Memory B cell (primary cell): ENCODE results near the gene ITGB2.
A peak's percentile ranks its signal among the peaks of the same experiment; 100 is the strongest.
"Not testable (repeated sequence)": the region's sequence is repeated elsewhere in the genome, so short reads cannot be mapped to it uniquely, and the experiment has no call there.

Experiments
- ATAC-seq: fragments of 150-1000 bp; cut with Tn5 transposase; 2 replicates; pipeline ENCODE4 v1.10.0; 2021; ENCODE audit warnings: low read depth, mild to moderate bottlenecking, moderate library complexity
- DNase-seq, 2 donors: peaks; one replicate each; pipeline ENCODE4 v3.0.0; 2022; ENCODE audit warnings: low spot score in 2 of 2
- H3K27ac Mint-ChIP-seq: one replicate; pipeline ENCODE4 v1.8.0; 2022; ENCODE audit warnings: mild to moderate bottlenecking, moderate library complexity, mixed read lengths
- H3K27me3 Mint-ChIP-seq: one replicate; pipeline ENCODE4 v1.8.0; 2022; ENCODE audit warnings: mixed read lengths
- H3K36me3 Mint-ChIP-seq: one replicate; pipeline ENCODE4 v1.8.0; 2022; ENCODE audit warnings: mild to moderate bottlenecking, mixed read lengths
- H3K4me1 Mint-ChIP-seq: one replicate; pipeline ENCODE4 v1.8.0; 2022; ENCODE audit warnings: mixed read lengths
- H3K4me3 Mint-ChIP-seq: one replicate; pipeline ENCODE4 v1.8.0; 2022; ENCODE audit warnings: mild to moderate bottlenecking, moderate library complexity, mixed read lengths
- H3K9me3 Mint-ChIP-seq: one replicate; pipeline ENCODE4 v1.8.0; 2022; ENCODE audit warnings: mixed read lengths

ITGB2 gene

DNA sequence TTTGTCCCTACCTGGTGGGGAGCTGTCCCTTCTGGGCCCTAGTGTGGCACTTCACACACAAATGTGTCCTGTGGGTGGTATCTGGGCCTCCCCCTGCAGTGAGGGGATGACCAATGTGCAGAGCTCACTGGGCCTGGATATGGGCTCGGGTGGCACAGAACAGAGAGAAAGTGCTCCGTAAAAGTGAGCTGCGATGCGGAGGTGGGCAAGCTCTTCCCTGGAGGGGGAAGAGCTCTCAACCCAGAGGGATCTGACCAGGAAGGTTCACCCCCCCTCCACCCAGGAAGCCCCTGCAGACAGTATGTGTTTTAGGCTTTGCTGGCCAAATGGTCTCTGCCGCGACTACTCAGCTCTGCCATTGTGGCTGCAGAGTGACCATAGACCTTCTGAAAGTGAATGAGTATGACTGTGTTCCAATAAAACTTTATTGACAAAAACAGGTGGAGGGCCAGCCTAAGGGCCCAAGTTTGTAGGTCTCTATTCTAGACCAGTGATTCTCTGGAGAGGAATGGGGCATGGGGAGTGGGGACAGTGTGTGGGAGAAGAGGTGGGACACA is 8.6 kb upstream of the ITGB2 start:
- H3K36me3 Mint-ChIP-seq: no peaks in the 10 kb centered on the region
- ATAC-seq (no peak), DNase-seq (no peak)
- peaks cover 63% of the 10 kb centered on the region for H3K4me1 Mint-ChIP-seq
- H3K9me3 Mint-ChIP-seq: peaks cover 3% of the 10 kb centered on the region
- H3K4me3 Mint-ChIP-seq: peak overlapping the region; percentile 69
- no peaks in the 10 kb centered on the region for H3K27me3 Mint-ChIP-seq
- H3K27ac Mint-ChIP-seq: peak overlapping the region; percentile 85

DNA sequence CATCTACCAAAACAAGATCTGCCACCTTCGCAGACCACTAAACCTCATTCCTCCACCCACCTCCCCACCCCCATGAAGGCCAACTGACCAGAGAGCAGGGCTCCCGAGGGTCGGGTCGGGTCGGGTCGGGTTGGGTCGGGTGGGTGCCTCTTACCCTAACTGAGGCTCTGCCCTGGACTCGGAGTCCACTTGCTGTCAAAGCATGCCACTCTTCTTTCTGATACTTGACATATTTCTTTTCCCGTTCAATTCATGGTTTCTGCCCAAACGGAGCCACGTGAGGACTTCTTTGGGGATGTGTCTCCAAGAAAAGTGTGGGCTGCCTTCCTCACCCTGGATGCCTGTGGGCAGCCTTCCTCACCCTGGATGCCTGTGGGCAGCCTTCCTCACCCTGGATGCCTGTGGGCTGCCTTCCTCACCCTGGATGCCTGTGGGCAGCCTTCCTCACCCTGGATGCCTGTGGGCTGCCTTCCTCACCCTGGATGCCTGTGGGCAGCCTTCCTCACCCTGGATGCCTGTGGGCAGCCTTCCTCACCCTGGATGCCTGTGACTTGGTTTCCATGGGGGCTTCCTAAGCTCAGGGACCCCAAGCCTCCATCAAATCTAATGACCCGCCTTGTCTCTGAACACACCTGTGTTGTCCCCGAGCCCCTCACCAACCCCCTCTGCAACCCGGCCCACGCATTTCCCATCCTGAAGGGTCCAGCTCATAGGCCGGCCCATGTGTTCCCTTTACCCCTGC is 8.0 kb upstream of the ITGB2 start:
- DNase-seq, H3K9me3 Mint-ChIP-seq, H3K27me3 Mint-ChIP-seq, H3K36me3 Mint-ChIP-seq, ATAC-seq: not testable (repeated sequence)
- H3K27ac Mint-ChIP-seq: peak overlapping the region; percentile 85
- peak overlapping the region; percentile 86 for H3K4me3 Mint-ChIP-seq
- H3K4me1 Mint-ChIP-seq: peaks cover 70% of the 10 kb centered on the region

DNA sequence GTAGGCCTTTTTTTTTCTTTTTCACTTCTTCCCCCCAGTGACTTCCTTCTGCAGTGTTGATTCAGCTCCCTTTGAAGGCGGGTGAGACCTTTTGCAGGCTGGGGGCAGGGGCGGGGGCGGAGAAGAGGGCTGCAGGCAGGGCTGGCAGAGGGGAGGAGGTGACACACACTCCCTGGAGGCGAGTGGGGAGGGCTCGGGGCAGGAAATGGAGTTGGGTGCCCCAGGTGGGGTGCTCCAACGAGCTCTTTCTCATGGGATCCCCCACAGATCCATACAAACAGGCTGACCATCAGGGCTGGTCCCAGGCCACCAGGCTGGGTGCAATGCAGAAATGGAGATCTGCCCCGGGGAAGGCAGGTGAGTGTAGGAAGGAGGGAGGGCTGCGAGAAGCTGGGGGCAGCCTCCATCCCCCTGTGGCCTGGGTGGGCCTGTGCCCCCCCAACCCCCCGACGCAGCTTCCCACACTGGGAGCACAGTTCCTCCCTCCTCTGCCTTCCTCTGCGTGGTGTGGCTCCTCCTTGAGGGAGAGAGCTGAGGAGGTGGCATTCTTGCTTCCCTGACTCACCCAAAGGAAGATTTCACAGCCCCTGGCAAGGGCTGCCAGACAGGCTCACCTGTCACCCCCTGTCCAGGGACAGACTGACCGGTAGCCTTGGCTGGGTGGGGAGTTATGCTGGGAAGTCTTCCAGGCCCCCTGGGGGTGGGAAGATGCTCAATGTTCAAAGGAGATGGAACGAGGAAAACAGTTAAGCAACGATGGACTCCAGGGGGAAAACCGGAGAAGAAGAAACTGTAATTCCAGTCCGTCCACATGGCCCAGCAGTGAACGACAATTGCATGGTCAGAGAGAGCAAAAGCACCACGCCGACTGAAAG is 7.1 kb upstream of the ITGB2 start:
- DNase-seq: no peak
- Mint-ChIP-seq H3K36me3 (no peaks in the 10 kb centered on the region), H3K27me3 (no peaks in the 10 kb centered on the region), H3K4me3 (peak overlapping the region; percentile 86), H3K27ac (peak overlapping the region; percentile 86), H3K9me3 (peaks cover 3% of the 10 kb centered on the region), H3K4me1 (peaks cover 72% of the 10 kb centered on the region)
- peak; percentile 34 for ATAC-seq

DNA sequence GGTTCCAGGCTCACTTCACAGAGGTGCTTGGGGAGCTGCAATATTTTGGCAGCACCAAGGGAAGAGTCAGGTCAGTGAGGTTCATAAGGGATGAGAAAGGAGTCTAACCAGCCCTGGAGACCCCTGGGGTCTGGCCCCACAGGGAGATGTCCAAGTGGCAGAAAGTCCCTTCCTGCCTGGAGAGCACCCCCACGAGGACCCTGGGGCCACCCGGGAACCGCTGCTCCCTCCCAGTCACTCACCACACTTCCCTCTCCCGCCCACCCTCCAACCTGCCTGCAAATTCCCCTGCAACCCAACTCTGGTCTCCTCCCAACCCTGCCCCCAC is 6.5 kb upstream of the ITGB2 start:
- H3K9me3 Mint-ChIP-seq: peaks cover 3% of the 10 kb centered on the region
- H3K4me1 Mint-ChIP-seq: peaks cover 73% of the 10 kb centered on the region
- H3K27me3 Mint-ChIP-seq: no peaks in the 10 kb centered on the region
- H3K4me3 Mint-ChIP-seq: peak overlapping the region; percentile 86
- H3K27ac Mint-ChIP-seq: peak overlapping the region; percentile 86
- DNase-seq (no peak), ATAC-seq (no peak)
- no peaks in the 10 kb centered on the region for H3K36me3 Mint-ChIP-seq

DNA sequence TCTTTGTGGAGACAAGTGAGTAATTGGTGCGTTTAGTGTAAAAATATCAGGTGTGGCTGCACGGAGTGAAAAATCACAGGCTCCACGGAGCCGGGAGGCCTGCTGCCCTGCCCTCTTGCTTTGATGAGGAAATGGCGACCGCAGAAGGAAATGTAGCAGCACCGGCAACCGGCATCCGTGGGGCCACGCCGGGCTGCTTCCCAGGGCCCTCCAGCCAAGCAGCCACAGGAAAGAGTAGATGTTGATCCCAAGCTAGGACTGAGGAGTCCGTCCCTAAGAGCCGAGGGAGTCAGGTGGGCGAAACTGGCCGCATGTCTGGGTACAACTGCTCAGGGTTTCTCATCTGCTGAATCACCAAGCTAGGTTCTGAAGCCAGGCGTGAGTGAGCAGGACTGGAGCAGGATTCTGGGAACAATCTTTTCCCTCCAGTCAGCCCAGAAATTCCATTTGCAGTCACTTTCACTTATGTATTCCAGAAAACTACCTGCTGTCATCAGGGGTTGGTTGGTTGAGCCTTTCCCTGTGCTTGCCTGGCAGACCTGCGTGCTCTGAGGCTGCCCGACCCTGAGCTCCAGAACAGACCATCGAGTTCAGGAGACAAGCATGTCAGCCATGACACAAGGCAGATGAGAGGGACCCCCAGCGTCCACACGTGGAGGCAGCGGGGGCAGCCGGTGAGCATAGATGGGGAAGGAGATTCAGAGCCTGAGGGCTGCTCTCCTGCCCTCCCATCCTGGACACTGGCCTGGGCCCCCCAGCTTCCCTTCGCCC is 5.8 kb upstream of the ITGB2 start:
- H3K4me3 Mint-ChIP-seq: peak overlapping the region; percentile 86
- H3K4me1 Mint-ChIP-seq: peaks cover 73% of the 10 kb centered on the region
- no peaks in the 10 kb centered on the region for H3K36me3 Mint-ChIP-seq
- no peak for DNase-seq
- H3K27me3 Mint-ChIP-seq: no peaks in the 10 kb centered on the region
- peak overlapping the region; percentile 86 for H3K27ac Mint-ChIP-seq
- peaks cover 3% of the 10 kb centered on the region for H3K9me3 Mint-ChIP-seq
- no peak for ATAC-seq

DNA sequence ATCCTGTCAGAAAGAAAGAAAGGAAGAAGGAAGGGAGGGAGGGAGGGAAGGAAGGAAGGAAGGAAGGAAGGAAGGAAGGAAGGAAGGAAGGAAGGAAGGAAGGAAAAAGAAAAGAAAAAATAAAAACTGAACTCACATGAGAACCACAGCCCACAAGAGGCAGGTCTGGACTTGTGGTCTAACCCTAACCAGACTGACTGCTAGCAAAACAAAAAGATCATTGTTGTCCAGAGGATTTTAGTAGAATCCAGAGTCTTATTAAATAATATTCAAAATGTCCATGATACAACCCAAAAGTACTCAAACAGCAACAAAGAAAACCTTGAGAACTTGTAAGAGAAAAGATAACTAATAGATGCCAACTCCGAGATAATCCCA is 4.7 kb upstream of the ITGB2 start:
- H3K27ac Mint-ChIP-seq: peak overlapping the region; percentile 94
- H3K4me3 Mint-ChIP-seq: peak overlapping the region; percentile 80
- ATAC-seq (no peak), DNase-seq (no peak)
- H3K9me3 Mint-ChIP-seq: peaks cover 3% of the 10 kb centered on the region
- no peaks in the 10 kb centered on the region for H3K36me3 Mint-ChIP-seq
- peaks cover 71% of the 10 kb centered on the region for H3K4me1 Mint-ChIP-seq
- no peaks in the 10 kb centered on the region for H3K27me3 Mint-ChIP-seq

DNA sequence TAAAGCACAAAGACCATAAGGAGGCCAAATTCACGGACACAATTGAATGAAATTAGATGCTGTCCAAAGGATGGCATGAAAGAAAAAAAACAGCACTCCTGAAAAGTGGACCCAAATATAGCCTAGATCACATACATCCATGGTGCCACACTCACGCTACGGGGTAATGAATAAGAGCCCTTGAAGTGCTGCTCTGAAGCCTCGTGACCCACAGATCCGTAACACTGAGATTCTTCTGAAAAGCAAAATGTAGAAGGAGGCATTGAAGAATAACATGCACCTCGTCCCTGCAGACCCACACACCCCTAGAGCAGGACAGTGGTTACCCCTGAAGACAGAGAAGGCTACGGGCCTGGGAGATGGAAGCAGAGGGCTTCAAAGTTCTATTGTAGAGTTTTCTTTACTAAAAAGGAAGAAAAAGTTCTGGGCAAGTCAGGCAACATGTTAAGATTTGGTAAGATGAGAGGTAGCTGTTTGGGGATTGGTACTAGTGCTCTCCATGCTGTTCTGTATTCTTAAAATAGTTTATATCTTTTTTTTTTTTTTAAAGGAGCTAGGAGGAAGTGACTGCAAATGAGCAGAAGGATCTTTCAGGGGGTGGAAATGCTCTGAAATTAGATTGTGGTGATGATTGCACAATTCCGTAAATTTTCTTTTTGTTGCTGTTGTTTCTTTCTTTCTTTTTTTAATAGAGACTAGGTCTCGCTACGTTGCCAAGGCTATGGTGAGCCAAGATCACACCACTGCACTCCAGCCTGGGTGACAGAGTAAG is 4.1 kb upstream of the ITGB2 start:
- Mint-ChIP-seq H3K4me1 (peaks cover 69% of the 10 kb centered on the region), H3K36me3 (no peaks in the 10 kb centered on the region), H3K27ac (peak overlapping the region; percentile 94), H3K4me3 (peak overlapping the region; percentile 80), H3K27me3 (no peaks in the 10 kb centered on the region), H3K9me3 (peaks cover 3% of the 10 kb centered on the region)
- ATAC-seq (peak; percentile 28), DNase-seq (no peak)

DNA sequence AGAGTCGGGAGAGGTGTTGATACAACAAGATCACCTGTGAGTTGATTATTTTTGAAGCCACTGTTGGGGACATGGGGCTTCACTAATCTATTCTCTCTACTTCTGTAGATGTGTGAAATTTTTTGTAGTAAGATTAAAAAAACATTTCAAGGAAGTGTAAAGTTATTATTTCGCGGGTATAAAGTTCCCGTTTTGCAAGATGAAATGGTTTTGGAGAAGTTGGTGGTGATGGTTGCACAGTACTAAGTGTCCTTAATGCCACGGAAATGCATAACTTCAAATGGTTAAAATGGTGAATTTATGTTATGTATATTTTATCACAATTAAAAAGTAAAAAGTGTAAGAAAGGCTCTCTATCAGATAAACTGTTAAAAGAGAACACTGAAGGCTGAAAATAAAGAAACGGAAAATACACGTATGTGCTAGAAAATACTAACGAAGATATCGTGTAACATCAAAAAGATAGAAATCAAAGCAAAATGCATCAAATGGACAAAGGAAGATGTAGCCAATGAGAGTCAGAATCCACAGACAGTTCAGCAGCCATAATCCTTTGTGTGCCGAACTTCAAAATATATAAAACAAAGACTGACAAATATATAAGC is 2.9 kb upstream of the ITGB2 start:
- ATAC-seq: no peak
- Mint-ChIP-seq H3K4me1 (peaks cover 64% of the 10 kb centered on the region), H3K27me3 (no peaks in the 10 kb centered on the region), H3K4me3 (no peak overlapping the region), H3K27ac (no peak overlapping the region), H3K9me3 (no peaks in the 10 kb centered on the region), H3K36me3 (no peaks in the 10 kb centered on the region)
- no peak for DNase-seq

DNA sequence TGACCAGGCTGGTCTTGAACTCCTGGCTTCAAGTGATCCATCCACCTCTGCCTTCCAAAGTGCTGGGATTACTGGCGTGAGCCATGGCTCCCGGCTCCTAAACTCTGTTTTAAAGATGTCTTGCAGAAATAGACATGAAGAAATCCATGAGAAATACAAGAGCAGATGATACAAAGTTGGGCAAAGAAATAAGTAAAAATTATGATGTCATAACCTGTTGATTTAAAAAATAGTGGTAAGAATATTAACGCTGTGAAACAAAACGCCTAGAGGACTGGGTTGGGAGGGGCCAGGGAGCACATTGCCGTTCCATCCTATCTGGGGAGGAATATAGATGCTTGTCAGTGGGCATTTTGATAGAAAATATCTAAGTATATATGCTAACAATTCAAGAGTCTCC is 1.2 kb upstream of the ITGB2 start:
- peaks cover 59% of the 10 kb centered on the region for H3K4me1 Mint-ChIP-seq
- no peaks in the 10 kb centered on the region for H3K36me3 Mint-ChIP-seq
- H3K9me3 Mint-ChIP-seq: no peaks in the 10 kb centered on the region
- H3K4me3 Mint-ChIP-seq: peak overlapping the region; percentile 22
- peak overlapping the region; percentile 93 for H3K27ac Mint-ChIP-seq
- DNase-seq (no peak), ATAC-seq (no peak)
- H3K27me3 Mint-ChIP-seq: no peaks in the 10 kb centered on the region

DNA sequence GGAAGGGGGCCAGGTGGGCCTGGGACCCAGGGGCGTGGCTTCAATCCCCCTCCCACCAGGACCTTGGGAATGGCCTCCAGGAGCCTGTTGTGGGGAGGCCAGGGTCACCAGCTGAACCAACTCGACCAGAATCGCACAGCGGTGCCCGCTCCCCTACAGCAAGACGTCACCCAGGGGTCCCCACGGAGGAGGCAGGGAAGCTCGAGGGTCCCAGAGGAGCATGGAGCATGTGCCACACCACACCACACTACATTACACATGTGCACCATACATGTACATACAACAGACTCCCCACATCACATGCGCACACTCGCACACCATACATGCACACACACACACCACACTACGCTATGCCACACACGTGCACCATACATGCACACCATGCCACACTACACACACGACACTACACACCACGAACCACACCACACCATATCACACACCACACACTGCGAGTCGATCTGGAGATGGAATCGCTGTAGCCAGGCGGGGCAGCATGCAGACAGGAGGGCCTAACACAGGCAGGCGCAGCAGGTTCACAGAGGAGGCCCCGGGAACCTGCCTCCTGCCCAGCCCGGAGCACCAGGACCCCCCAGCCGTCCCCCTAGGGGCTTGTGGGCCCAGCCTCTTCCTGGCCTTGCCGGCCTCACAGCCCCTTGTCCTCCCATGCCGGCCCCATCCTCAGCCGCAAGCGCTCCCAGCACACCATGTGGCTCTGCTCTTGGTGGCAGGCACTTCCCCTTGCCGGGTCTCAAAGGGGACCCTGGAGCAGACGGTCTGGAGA is 596 bp downstream of the ITGB2 start:
- ATAC-seq (peak; percentile 19), DNase-seq (no peak)
- H3K27ac Mint-ChIP-seq: peak overlapping the region; percentile 93
- peak overlapping the region; percentile 97 for H3K4me3 Mint-ChIP-seq
- H3K27me3 Mint-ChIP-seq: no peaks in the 10 kb centered on the region
- H3K4me1 Mint-ChIP-seq: peaks cover 56% of the 10 kb centered on the region
- H3K36me3 Mint-ChIP-seq: peaks cover 3% of the 10 kb centered on the region
- no peaks in the 10 kb centered on the region for H3K9me3 Mint-ChIP-seq

DNA sequence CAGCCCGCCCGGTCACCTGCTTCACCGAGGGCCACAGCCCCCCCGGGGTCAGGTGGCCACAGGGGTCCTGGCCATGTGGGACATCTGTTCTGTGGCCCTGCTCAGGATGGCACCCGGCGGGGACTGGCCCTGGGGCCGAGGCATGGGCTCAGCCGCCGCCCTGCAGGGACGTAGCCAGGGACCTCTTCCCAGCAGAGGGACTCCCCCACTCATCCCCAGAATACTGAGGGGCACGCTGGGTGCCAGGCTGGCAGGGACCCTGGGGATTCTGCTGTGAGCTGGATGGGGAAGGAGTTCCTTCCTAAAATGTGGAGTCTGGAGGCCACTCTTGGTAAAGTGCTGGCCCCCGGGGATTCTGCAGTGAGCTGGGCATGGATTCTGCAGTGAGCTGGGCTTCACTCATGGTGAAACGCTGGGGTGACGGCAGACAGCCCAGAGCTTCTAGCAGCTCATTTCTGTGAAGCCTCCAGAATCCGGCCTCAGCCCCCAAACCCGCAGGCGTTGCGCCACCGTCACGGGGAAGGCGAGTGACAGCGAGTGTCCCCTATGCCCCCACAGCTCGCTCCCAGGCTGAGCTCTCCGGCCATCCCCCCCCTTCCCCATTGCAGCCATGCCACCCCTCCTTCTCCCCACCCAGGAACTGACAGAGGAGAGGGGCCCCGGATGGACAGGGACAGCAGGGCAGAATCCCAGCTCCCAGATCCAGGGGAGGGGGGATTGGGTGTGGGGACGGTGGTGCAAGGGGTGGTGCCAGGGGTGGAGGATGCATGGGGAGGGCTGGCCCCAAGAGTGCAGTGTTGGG is 1.4 kb downstream of the ITGB2 start:
- Mint-ChIP-seq H3K27ac (peak overlapping the region; percentile 93), H3K27me3 (no peaks in the 10 kb centered on the region), H3K4me3 (peak overlapping the region; percentile 97), H3K9me3 (no peaks in the 10 kb centered on the region), H3K4me1 (peaks cover 52% of the 10 kb centered on the region), H3K36me3 (peaks cover 3% of the 10 kb centered on the region)
- no peak for ATAC-seq
- DNase-seq: no peak

DNA sequence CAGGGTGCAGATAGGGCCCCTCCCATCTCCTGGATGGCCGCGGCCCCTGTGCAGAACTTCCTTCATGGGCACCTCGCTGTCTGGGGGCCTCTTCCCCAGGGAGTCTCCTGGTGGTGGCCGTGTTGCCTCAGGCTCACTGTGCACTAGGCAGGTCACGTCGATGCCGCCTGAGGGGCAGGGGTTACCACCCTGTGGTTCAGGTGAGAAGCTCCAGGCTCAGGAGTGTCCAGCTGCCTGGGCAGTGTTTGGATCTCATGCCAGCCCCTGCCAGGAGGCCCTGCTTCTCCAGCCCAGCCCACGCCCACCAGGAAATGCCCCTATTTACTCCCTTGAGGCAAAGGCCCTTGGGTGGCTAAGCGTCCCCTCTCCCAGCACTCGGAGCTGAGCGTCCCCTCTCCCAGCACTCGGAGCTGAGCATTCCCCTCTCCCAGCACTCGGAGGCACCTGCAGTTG is 2.1 kb downstream of the ITGB2 start:
- Mint-ChIP-seq H3K27ac (no peak overlapping the region), H3K9me3 (no peaks in the 10 kb centered on the region), H3K27me3 (no peaks in the 10 kb centered on the region), H3K36me3 (peaks cover 3% of the 10 kb centered on the region), H3K4me1 (peaks cover 48% of the 10 kb centered on the region), H3K4me3 (peak overlapping the region; percentile 97)
- DNase-seq: no peak
- ATAC-seq: no peak
